Right lobe of liver (tissue), 4 donors: Measurements from ENCODE around the gene PRR5.

Experiments
- POLR2A ChIP-seq: fragments of 450-650 bp; IDR thresholded peaks from one replicate; pipeline ENCODE4 v1.6.1; 2017; ENCODE audit warnings: antibody characterized with exemption, mild to moderate bottlenecking
- TF ChIP-seq, protein P1 (sequence below), 4 donors: fragments of 200-600 bp in 3 of 4; fragments of 450-650 bp in 1 of 4; IDR thresholded peaks; one replicate each; pipeline versions ENCODE4 v1.5.1 to v1.8.0; 2016 to 2022; ENCODE audit warnings: antibody characterized with exemption in 4 of 4, mild to moderate bottlenecking in 2 of 4
- donor health status: DM: no; HTN: no; CAD: no.
- donor health status: DM: no; HTN: no; CAD: no.
- donor health status: DM: no; HTN: yes; CAD: no.

DNA sequence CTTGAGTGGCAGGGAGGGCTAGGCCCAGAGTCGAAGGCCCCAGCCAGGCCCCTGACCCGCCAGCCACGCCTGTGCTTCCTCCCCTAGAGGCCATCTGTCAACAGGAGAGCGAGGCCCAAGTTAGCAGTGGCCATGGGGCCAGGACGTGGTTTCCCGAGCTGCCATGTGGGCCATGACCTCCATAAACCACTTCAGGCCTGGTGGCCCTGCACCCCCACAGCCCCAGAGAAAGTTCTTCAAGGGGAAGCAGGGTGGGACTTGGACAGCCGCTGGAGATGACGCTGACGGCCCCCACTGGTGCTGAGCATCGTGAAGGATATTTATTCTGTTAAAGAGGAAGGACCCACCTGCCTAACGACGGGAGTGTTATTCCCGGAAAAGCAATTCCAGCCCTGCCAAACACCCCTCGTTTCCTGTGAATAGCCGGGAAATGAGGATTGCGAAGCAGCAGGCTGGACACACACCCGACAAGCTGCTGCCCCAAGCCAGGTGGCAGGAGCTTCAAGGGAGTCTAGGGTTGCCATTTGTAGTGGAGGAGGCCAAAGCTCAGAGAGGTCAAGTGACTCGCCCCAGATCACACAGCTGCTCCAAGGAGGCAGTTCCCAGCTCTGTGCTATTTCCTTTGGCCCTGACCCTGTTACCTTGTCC lies 12.8 kb downstream of the PRR5 start:
- TF ChIP-seq, protein P1, sequence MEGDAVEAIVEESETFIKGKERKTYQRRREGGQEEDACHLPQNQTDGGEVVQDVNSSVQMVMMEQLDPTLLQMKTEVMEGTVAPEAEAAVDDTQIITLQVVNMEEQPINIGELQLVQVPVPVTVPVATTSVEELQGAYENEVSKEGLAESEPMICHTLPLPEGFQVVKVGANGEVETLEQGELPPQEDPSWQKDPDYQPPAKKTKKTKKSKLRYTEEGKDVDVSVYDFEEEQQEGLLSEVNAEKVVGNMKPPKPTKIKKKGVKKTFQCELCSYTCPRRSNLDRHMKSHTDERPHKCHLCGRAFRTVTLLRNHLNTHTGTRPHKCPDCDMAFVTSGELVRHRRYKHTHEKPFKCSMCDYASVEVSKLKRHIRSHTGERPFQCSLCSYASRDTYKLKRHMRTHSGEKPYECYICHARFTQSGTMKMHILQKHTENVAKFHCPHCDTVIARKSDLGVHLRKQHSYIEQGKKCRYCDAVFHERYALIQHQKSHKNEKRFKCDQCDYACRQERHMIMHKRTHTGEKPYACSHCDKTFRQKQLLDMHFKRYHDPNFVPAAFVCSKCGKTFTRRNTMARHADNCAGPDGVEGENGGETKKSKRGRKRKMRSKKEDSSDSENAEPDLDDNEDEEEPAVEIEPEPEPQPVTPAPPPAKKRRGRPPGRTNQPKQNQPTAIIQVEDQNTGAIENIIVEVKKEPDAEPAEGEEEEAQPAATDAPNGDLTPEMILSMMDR (IDR thresholded peaks at IDR 0.05): no peak
- no peak for TF ChIP-seq POLR2A
